GM12892 (cell line): ENCODE data around the gene GCLC.

Source experiments
- POLR2A ChIP-seq: IDR thresholded peaks from 2 replicates; pipeline ENCODE4 v1.6.1; 2011; ENCODE audit warnings: low read depth, low read length, control low read depth
- POLR2AphosphoS5 ChIP-seq: IDR thresholded peaks from 2 replicates; pipeline ENCODE4 v1.6.1; 2011; ENCODE audit warnings: low read depth, low read length, control low read depth

DNA sequence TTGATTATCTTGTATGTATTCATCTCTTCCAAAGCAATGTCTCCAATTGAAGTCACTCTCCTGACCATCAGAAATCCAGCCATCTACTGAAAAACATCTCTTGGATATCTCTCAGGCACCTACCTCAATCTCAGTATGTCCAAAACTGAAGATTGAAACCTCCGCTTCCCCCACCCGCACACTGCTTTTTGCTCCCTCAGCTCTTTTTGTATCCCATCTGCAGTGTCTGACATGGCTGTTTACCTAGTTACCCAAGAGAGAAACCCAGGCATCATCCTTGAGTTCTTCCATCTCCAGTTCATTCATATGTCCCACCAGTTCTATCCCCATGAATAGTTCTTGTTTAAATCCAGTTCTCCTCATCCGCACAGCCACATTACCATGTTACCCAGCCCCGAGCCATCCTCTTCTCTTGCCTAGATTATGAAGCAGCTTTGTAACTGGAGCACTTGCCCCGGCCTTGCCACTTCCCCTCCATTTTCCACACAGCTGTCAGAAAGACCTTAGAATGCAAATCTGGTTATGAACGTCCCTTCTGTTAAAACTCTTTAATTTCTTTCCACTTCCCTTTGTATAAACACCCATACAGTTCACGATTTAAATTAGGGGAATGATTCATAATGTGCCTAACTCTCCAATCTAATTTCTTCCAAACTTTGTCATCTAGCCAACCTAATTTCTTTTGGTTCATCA, 40.5 kb upstream of the GCLC start:
- TF ChIP-seq POLR2A (no peak), POLR2AphosphoS5 (no peak)
